Endothelial cell of umbilical vein (primary cell): Measurements from ENCODE around the gene CHMP4A. TPM values are rescaled to one million over a fixed set of nuclear protein-coding genes. Genes with fewer than 3 reads are reported as not detected.

Experiments
- BruUV-seq: library from RNA; stranded (reverse); fragments of 400-500 nt; replicated peaks from 2 replicates; lab custom pipeline; 2021; lab: Mats Ljungman, UMichigan
- CTCF ChIA-PET: fragments of 300-600, 350-600 bp; sonication (Branson Sonifier 250); formaldehyde crosslinking; loops from one replicate; lab custom pipeline; 2021; ENCODE audit warnings: antibody characterized with exemption, inconsistent platforms; lab: Charles Lee
- POLR2A ChIA-PET: fragments of 300-600, 350-600 bp; sonication (Branson Sonifier 250); formaldehyde crosslinking; loops from one replicate; lab custom pipeline; 2021; ENCODE audit warnings: antibody characterized with exemption, inconsistent platforms; lab: Charles Lee
- DNase-seq: peaks from one replicate; pipeline ENCODE4 v3.0.0-alpha.2; 2011; ENCODE audit warnings: low read depth, low spot score
- FAIRE-seq: peaks from 2 replicates; lab custom pipeline; 2011; peaks lifted over from hg19 to GRCh38; lab: Jason Lieb, UNC
- H2AFZ ChIP-seq: 2 replicates; pipeline ENCODE4 v1.6.0; 2012; ENCODE audit warnings: low read depth, low read length, control low read depth, inconsistent platforms
- H3K27ac ChIP-seq: 2 replicates; pipeline ENCODE4 v1.5.1; 2011; ENCODE audit warnings: low read depth, mild to moderate bottlenecking, control low read depth, low read length, moderate library complexity; ENCODE audit not compliant: insufficient read depth
- H3K27me3 ChIP-seq, 2 experiments: 2 replicates each; pipeline versions ENCODE4 v1.6.0 to v1.6.1; 2011; ENCODE audit warnings: low read length in 2 of 2, mixed read lengths in 1 of 2; ENCODE audit not compliant: control insufficient read depth in 2 of 2, insufficient read depth in 2 of 2
- H3K36me3 ChIP-seq, 2 experiments: 2 replicates in 1 of 2; 3 replicates in 1 of 2; pipeline ENCODE4 v1.5.1; 2011; ENCODE audit warnings: low read length in 2 of 2, mild to moderate bottlenecking in 1 of 2, moderate library complexity in 1 of 2; ENCODE audit not compliant: control insufficient read depth in 2 of 2, insufficient read depth in 2 of 2; ENCODE audit errors: extremely low read depth in 1 of 2
- H3K4me1 ChIP-seq: 3 replicates; pipeline ENCODE4 v1.5.1; 2011; ENCODE audit warnings: mild to moderate bottlenecking, low read length; ENCODE audit not compliant: control insufficient read depth, insufficient read depth; ENCODE audit errors: extremely low read depth
- H3K4me2 ChIP-seq: 2 replicates; pipeline ENCODE4 v1.6.1; 2011; ENCODE audit warnings: low read length, control low read depth, mixed read lengths; ENCODE audit not compliant: insufficient read depth
- H3K4me3 ChIP-seq, 3 experiments: fragments of 200-600 bp in 1 of 3; sonication (generic), shearing (Covaris generic) in 1 of 3; replicated peaks in 1 of 3; 2 replicates each; pipeline ENCODE4 v1.5.1; 2011 to 2016; ENCODE audit warnings: control low read depth in 3 of 3, low read length in 3 of 3, mild to moderate bottlenecking in 2 of 3, inconsistent platforms in 1 of 3, low read depth in 1 of 3, moderate library complexity in 1 of 3; ENCODE audit not compliant: insufficient read depth in 1 of 3
- H3K79me2 ChIP-seq: 2 replicates; pipeline ENCODE4 v1.6.0; 2012; ENCODE audit warnings: low read length, inconsistent platforms; ENCODE audit not compliant: control insufficient read depth, insufficient read depth
- H3K9ac ChIP-seq: replicated peaks from 2 replicates; pipeline ENCODE3; 2011; ENCODE audit warnings: low read length, control low read depth; ENCODE audit not compliant: insufficient read depth; ENCODE audit errors: extremely low read depth
- H3K9me1 ChIP-seq: replicated peaks from 3 replicates; pipeline ENCODE4 v1.6.0; 2011; ENCODE audit warnings: mild to moderate bottlenecking, low read length; ENCODE audit not compliant: control insufficient read depth, insufficient read depth; ENCODE audit errors: extremely low read depth
- H3K9me3 ChIP-seq: replicated peaks from 2 replicates; pipeline ENCODE4 v1.5.1; 2012; ENCODE audit warnings: low read length, inconsistent platforms; ENCODE audit not compliant: control insufficient read depth, insufficient read depth
- H4K20me1 ChIP-seq: replicated peaks from 2 replicates; pipeline ENCODE3; 2011; ENCODE audit warnings: mild to moderate bottlenecking, low read length; ENCODE audit not compliant: control insufficient read depth, insufficient read depth; ENCODE audit errors: extremely low read depth
- CTCF ChIP-seq, 2 donors: IDR thresholded peaks; 1 replicate in 1 of 2; 2 replicates in 1 of 2; pipeline ENCODE4 v1.5.1; 2011; ENCODE audit warnings: low read length in 2 of 2, mild to moderate bottlenecking in 2 of 2, moderate library complexity in 2 of 2, control low read depth in 1 of 2, inconsistent platforms in 1 of 2, low read depth in 1 of 2; ENCODE audit not compliant: insufficient read depth in 1 of 2; ENCODE audit errors: extremely low read depth in 1 of 2
- EZH2 ChIP-seq: IDR thresholded peaks from 2 replicates; pipeline ENCODE4 v1.6.1; 2012; ENCODE audit warnings: borderline replicate concordance, low read depth, mild to moderate bottlenecking, moderate library complexity, low read length, inconsistent platforms; ENCODE audit not compliant: severe bottlenecking
- FOS ChIP-seq: IDR thresholded peaks from 2 replicates; pipeline ENCODE4 v1.6.1; 2011; ENCODE audit warnings: mild to moderate bottlenecking, low read length, moderate library complexity, borderline replicate concordance; ENCODE audit not compliant: insufficient read depth
- GATA2 ChIP-seq: IDR thresholded peaks from 2 replicates; pipeline ENCODE4 v1.7.0; 2011; ENCODE audit warnings: low read depth, mild to moderate bottlenecking, moderate library complexity, mixed read lengths, low read length; ENCODE audit not compliant: insufficient read length, insufficient read depth
- JUN ChIP-seq: IDR thresholded peaks from 2 replicates; pipeline ENCODE4 v1.6.1; 2011; ENCODE audit warnings: borderline replicate concordance, low read depth; ENCODE audit not compliant: insufficient read length, insufficient read depth
- MAX ChIP-seq: IDR thresholded peaks from 2 replicates; pipeline ENCODE4 v1.6.1; 2011; ENCODE audit not compliant: insufficient read depth, insufficient read length
- MYC ChIP-seq: IDR thresholded peaks from one replicate; pipeline ENCODE4 v1.6.1; 2011; ENCODE audit warnings: mild to moderate bottlenecking, low read depth, low read length
- POLR2A ChIP-seq: IDR thresholded peaks from 2 replicates; pipeline ENCODE4 v1.6.1; 2012; ENCODE audit warnings: low read depth, mild to moderate bottlenecking, control low read depth, low read length
- POLR2AphosphoS5 ChIP-seq: IDR thresholded peaks from 2 replicates; pipeline ENCODE4 v1.6.1; 2012; ENCODE audit warnings: low read depth, mild to moderate bottlenecking, control low read depth, low read length, moderate library complexity; ENCODE audit not compliant: insufficient read depth
- dilution Hi-C: fragments of 300-500 bp; cut with MboI; formaldehyde crosslinking; loops from one replicate; pipeline ENCODE4 v1.15.0; 2019; ENCODE audit warnings: low sequenced_read_pairs; ENCODE audit not compliant: extremely low pct_ligation_motif_present
- intact Hi-C: fragments of 100-400 bp; cut with micrococcal nuclease; formaldehyde crosslinking; loops from one replicate; pipeline ENCODE4 v1.10.0; 2022
- polyA plus RNA-seq, 4 experiments: library from polyadenylated mRNA; depleted of rRNA in 3 of 4; stranded (reverse) in 3 of 4; unstranded in 1 of 4; fragments of >200 nt; gene quantifications; 2 replicates each; pipeline versions ENCODE4 v1.2.1 to v1.2.3, GENCODE V29; 2011 to 2012; ENCODE audit warnings: missing spikeins in 1 of 4
- total RNA-seq: library from RNA; stranded (reverse); gene quantifications from 2 replicates; pipeline ENCODE4 v1.2.3, GENCODE V29; 2021

CHMP4A gene
- total and polyA plus RNA-seq, 2 donors (not counting 3 experiments of a cell fraction or from before 2014, with no cell fraction given), result 40.9 to 46.4 TPM

GRCh38 chr14:24178399-24179178 lies 34.7 kb downstream of the CHMP4A start:
- Histone ChIP-seq H3K9me3 (no peaks in the 10 kb centered on the region), H3K4me1 (no peaks in the 10 kb centered on the region), H3K9me1 (no peaks in the 10 kb centered on the region), H2AFZ (no peak overlapping the region), H4K20me1 (no peaks in the 10 kb centered on the region), H3K36me3 (peaks cover 0 to 26% of the 10 kb centered on the region in 2 experiments), H3K4me3 (no peak overlapping the region), H3K4me2 (no peak overlapping the region), H3K79me2 (no peaks in the 10 kb centered on the region), H3K9ac (no peak overlapping the region), H3K27me3 (no peaks in the 10 kb centered on the region), H3K27ac (no peak overlapping the region)
- DNase-seq (no peak), FAIRE-seq (no peak)
- BruUV-seq, result no TSS peak
- CTCF ChIA-PET, result interaction anchor here (2.1 kb wide), 1 partner anchor 10 kb away, joined by 5 read pairs; the partner anchor contains the start of gene IPO4
- intact Hi-C loops (no loop called here), dilution Hi-C loops (no loop called here)
- POLR2A ChIA-PET, result no interaction called here
- no peak for TF ChIP-seq MAX
- TF ChIP-seq GATA2, result no peak
- no peak for TF ChIP-seq POLR2AphosphoS5
- no peak for TF ChIP-seq MYC

- FAIRE-seq, result no peak
- no peaks in the 10 kb centered on the region for H3K79me2 ChIP-seq
- H3K4me1 ChIP-seq, result no peaks in the 10 kb centered on the region
- no peak overlapping the region for H2AFZ ChIP-seq
- DNase-seq, result no peak
- no peak overlapping the region for H3K4me3 ChIP-seq
- no peaks in the 10 kb centered on the region for H4K20me1 ChIP-seq
- no peak overlapping the region for H3K27ac ChIP-seq
- peaks cover 0 to 24% of the 10 kb centered on the region in 2 experiments for H3K36me3 ChIP-seq
- ChIA-PET POLR2A (no interaction called here), CTCF (interaction anchor here (1.1 to 1.2 kb wide), 2 partner anchors 8 to 11 kb away, joined by 3 to 4 read pairs; no protein-coding TSS in a partner anchor)
- H3K27me3 ChIP-seq, result no peaks in the 10 kb centered on the region
- intact Hi-C loops (no loop called here), dilution Hi-C loops (no loop called here)
- no peaks in the 10 kb centered on the region for H3K9me1 ChIP-seq
- H3K4me2 ChIP-seq, result no peak overlapping the region
- H3K9ac ChIP-seq, result no peak overlapping the region
- no peak for TF ChIP-seq POLR2AphosphoS5
- no peak for TF ChIP-seq POLR2A
- no peak for TF ChIP-seq MYC
- TF ChIP-seq JUN, result no peak
- no peak for TF ChIP-seq MAX
- TF ChIP-seq EZH2, result no peak
- no peak for TF ChIP-seq CTCF (IDR thresholded peaks at IDR 0.05; ENCODE audit: extremely low read depth in 1 of 2, insufficient read depth in 1 of 2, low read depth in 1 of 2, low read length in 2 of 2)
- no peak for TF ChIP-seq GATA2
- no peak for TF ChIP-seq FOS
- no TSS peak for BruUV-seq
- H3K9me3 ChIP-seq, result no peaks in the 10 kb centered on the region
These were observed 35.4 kb downstream of the CHMP4A start for GRCh38 chr14:24177891-24178290.
